ENCODE data around the gene IMMP2L. TPM values are rescaled to one million over a fixed set of nuclear protein-coding genes. Genes with fewer than 3 reads are reported as not detected.

The IMMP2L gene
- total RNA-seq, 2 donors from 2014 or later, result 10.5 to 17.4 TPM

GRCh38 chr7:111012149-111012548 lies 550.1 kb downstream of the IMMP2L start:
- intact Hi-C loops (cut with DNase I), result no loop called here

GRCh38 chr7:111011520-111011919 lies 550.8 kb downstream of the IMMP2L start:
- H3K36me3 ChIP-seq (replicated peaks in 1 of 2; ENCODE audit: insufficient read depth in 1 of 2, low read depth in 2 of 2), result no peaks in the 10 kb centered on the region
- intact Hi-C loops (cut with DNase I), result no loop called here
- H3K9me3 ChIP-seq, result no peaks in the 10 kb centered on the region
- 82 to 83% methylated on average over 3 of the region's 3 CpGs for WGBS, 2 donors
- no peak for ATAC-seq
- H3K27ac ChIP-seq, result no peak overlapping the region
- H3K4me1 ChIP-seq, result no peaks in the 10 kb centered on the region
- TF ChIP-seq POLR2A (IDR thresholded peaks at IDR 0.05), result no peak
- no peak for TF ChIP-seq CTCF (IDR thresholded peaks at IDR 0.05)
- H3K27me3 ChIP-seq, result no peaks in the 10 kb centered on the region
- DNase-seq, result no peak
- no peak overlapping the region for H3K4me3 ChIP-seq

More at GRCh38 chr7:111012149-111012548, 550.1 kb downstream of the IMMP2L start:
- no peaks in the 10 kb centered on the region for H3K36me3 ChIP-seq (replicated peaks in 1 of 2; ENCODE audit: insufficient read depth in 1 of 2, low read depth in 2 of 2)
- no peak overlapping the region for H3K4me3 ChIP-seq
- DNase-seq (no peak), ATAC-seq (no peak)
- 81 to 82% methylated on average over 2 of the region's 2 CpGs for WGBS, 2 donors
- no peaks in the 10 kb centered on the region for H3K27me3 ChIP-seq
- TF ChIP-seq CTCF (IDR thresholded peaks at IDR 0.05), result no peak
- H3K27ac ChIP-seq, result no peak overlapping the region
- no peaks in the 10 kb centered on the region for H3K4me1 ChIP-seq
- H3K9me3 ChIP-seq, result no peaks in the 10 kb centered on the region

- Histone ChIP-seq H3K9me3 (no peaks in the 10 kb centered on the region), H3K27ac (no peak overlapping the region), H3K4me3 (no peak overlapping the region), H3K36me3 (replicated peaks in 1 of 2; ENCODE audit: insufficient read depth in 1 of 2, low read depth in 2 of 2) (no peaks in the 10 kb centered on the region), H3K4me1 (no peaks in the 10 kb centered on the region), H3K27me3 (no peaks in the 10 kb centered on the region)
- ATAC-seq (no peak), DNase-seq (no peak)
- no peak for TF ChIP-seq CTCF (IDR thresholded peaks at IDR 0.05)
- TF ChIP-seq POLR2A (IDR thresholded peaks at IDR 0.05), result no peak
- intact Hi-C loops (cut with DNase I), result no loop called here
- 84 to 91% methylated on average over 4 of the region's 4 CpGs for WGBS, 2 donors
Measured at GRCh38 chr7:111010798-111011197, 551.5 kb downstream of the IMMP2L start.

- H3K36me3 ChIP-seq (replicated peaks in 1 of 2; ENCODE audit: insufficient read depth in 1 of 2, low read depth in 2 of 2), result no peaks in the 10 kb centered on the region
- ATAC-seq (no peak), DNase-seq (no peak)
- 87 to 88% methylated on average over 1 of the region's 1 CpG for WGBS, 2 donors
- no peaks in the 10 kb centered on the region for H3K4me1 ChIP-seq
- TF ChIP-seq CTCF (IDR thresholded peaks at IDR 0.05) (no peak), POLR2A (IDR thresholded peaks at IDR 0.05) (no peak)
- intact Hi-C loops (cut with DNase I), result no loop called here
- no peak overlapping the region for H3K4me3 ChIP-seq
- no peaks in the 10 kb centered on the region for H3K9me3 ChIP-seq
- H3K27ac ChIP-seq, result no peak overlapping the region
- H3K27me3 ChIP-seq, result no peaks in the 10 kb centered on the region
Measured at GRCh38 chr7:111009526-111010040, 552.7 kb downstream of the IMMP2L start.

- WGBS, 2 donors, result 95 to 100% methylated on average over 2 of the region's 2 CpGs
- no peaks in the 10 kb centered on the region for H3K36me3 ChIP-seq (replicated peaks in 1 of 2; ENCODE audit: insufficient read depth in 1 of 2, low read depth in 2 of 2)
- no peaks in the 10 kb centered on the region for H3K4me1 ChIP-seq
- H3K27ac ChIP-seq, result no peak overlapping the region
- intact Hi-C loops (cut with DNase I), result no loop called here
- DNase-seq, result no peak
- H3K27me3 ChIP-seq, result no peaks in the 10 kb centered on the region
- H3K4me3 ChIP-seq, result no peak overlapping the region
- no peak for TF ChIP-seq CTCF (IDR thresholded peaks at IDR 0.05)
- TF ChIP-seq POLR2A (IDR thresholded peaks at IDR 0.05), result no peak
- no peaks in the 10 kb centered on the region for H3K9me3 ChIP-seq
- ATAC-seq, result no peak
Measured at GRCh38 chr7:111006691-111007090, 555.6 kb downstream of the IMMP2L start.

All from body of pancreas (tissue), 4 donors.